C4-2B (cell line): Measurements from ENCODE around the gene MRPS11.
"Not testable (repeated sequence)": the region's sequence is repeated elsewhere in the genome, so short reads cannot be mapped to it uniquely, and the experiment has no call there.

Experiments
- CTCF ChIP-seq: fragments of 450-650 bp; conservative IDR thresholded peaks from 2 replicates; pipeline ENCODE4 v1.5.1; 2017; ENCODE audit warnings: mild to moderate bottlenecking
- ZFX ChIP-seq: fragments of 450-650 bp; IDR thresholded peaks from 2 replicates; pipeline ENCODE4 v1.6.1; 2017

GRCh38 chr15:88468721-88469120 lies 1.2 kb downstream of the MRPS11 start:
- not testable (repeated sequence) for TF ChIP-seq CTCF, ZFX
